GM23338 (cell line): ENCODE results near the gene SPATS2. TPM values are rescaled to one million over a fixed set of nuclear protein-coding genes. Genes with fewer than 3 reads are reported as not detected.

Source experiments
- ATAC-seq: fragments of 200-7000 bp; cut with Tn5 transposase; 3 replicates; pipeline ENCODE4 v1.9.1; 2020
- DNase-seq: peaks from one replicate; pipeline ENCODE4 v3.0.0-alpha.2; 2015; ENCODE audit warnings: low spot score
- H2AFZ ChIP-seq: fragments of 200-600 bp; sonication (generic); 2 replicates; pipeline ENCODE4 v1.8.0; 2016; ENCODE audit warnings: antibody characterized with exemption, mild to moderate bottlenecking, moderate library complexity
- H3F3A ChIP-seq: fragments of 200-600 bp; sonication (generic); replicated peaks from 2 replicates; pipeline ENCODE4 v1.8.0; 2017; ENCODE audit warnings: antibody characterized with exemption, mixed run types, low read depth
- H3K27ac ChIP-seq: fragments of 200-600 bp; sonication (generic); 2 replicates; pipeline ENCODE4 v1.6.1; 2016; ENCODE audit warnings: low read depth
- H3K27me3 ChIP-seq: fragments of 200-600 bp; sonication (generic); 2 replicates; pipeline ENCODE4 v1.8.0; 2016; ENCODE audit warnings: mild to moderate bottlenecking, mixed run types, moderate library complexity; ENCODE audit not compliant: insufficient read depth
- H3K36me3 ChIP-seq: fragments of 200-600 bp; sonication (generic); 2 replicates; pipeline ENCODE4 v1.8.0; 2016; ENCODE audit warnings: mild to moderate bottlenecking; ENCODE audit not compliant: insufficient read depth
- H3K4me1 ChIP-seq: fragments of 200-600 bp; sonication (generic); 2 replicates; pipeline ENCODE4 v1.8.0; 2016; ENCODE audit warnings: mild to moderate bottlenecking, moderate library complexity; ENCODE audit not compliant: insufficient read depth
- H3K4me2 ChIP-seq: fragments of 200-600 bp; sonication (generic); 2 replicates; pipeline ENCODE4 v1.7.1; 2017; ENCODE audit warnings: mixed run types
- H3K4me3 ChIP-seq: fragments of 200-600 bp; sonication (generic); 2 replicates; pipeline ENCODE4 v1.6.1; 2016; ENCODE audit warnings: mixed run types
- H3K79me2 ChIP-seq: fragments of 200-600 bp; sonication (generic); replicated peaks from 2 replicates; pipeline ENCODE4 v1.8.0; 2017; ENCODE audit warnings: mild to moderate bottlenecking; ENCODE audit not compliant: insufficient read depth
- H3K9me2 ChIP-seq: fragments of 200-600 bp; sonication (generic); 2 replicates; pipeline ENCODE4 v1.8.0; 2017; ENCODE audit not compliant: insufficient read depth
- H4K20me1 ChIP-seq: fragments of 200-600 bp; sonication (generic); replicated peaks from 2 replicates; pipeline ENCODE4 v1.8.0; 2017; ENCODE audit warnings: mild to moderate bottlenecking; ENCODE audit not compliant: insufficient read depth
- H3K27ac Mint-ChIP-seq: 2 replicates; pipeline ENCODE4 v1.8.0; 2020; ENCODE audit warnings: inconsistent platforms, mild to moderate bottlenecking, moderate library complexity, mixed read lengths
- H3K27me3 Mint-ChIP-seq: 3 replicates; pipeline ENCODE4 v1.8.0; 2022; ENCODE audit warnings: low read depth, mild to moderate bottlenecking, moderate library complexity, mixed read lengths, inconsistent platforms; ENCODE audit not compliant: insufficient read depth, poor library complexity
- H3K36me3 Mint-ChIP-seq: 3 replicates; pipeline ENCODE4 v1.8.0; 2021; ENCODE audit warnings: low read depth, mild to moderate bottlenecking, inconsistent platforms, moderate library complexity, mixed read lengths
- H3K4me1 Mint-ChIP-seq: 3 replicates; pipeline ENCODE4 v1.8.0; 2020; ENCODE audit warnings: mild to moderate bottlenecking, inconsistent platforms, mixed read lengths
- H3K4me3 Mint-ChIP-seq: 3 replicates; pipeline ENCODE4 v1.8.0; 2021; ENCODE audit warnings: moderate library complexity, mild to moderate bottlenecking, inconsistent platforms, mixed read lengths
- H3K9me3 Mint-ChIP-seq: 3 replicates; pipeline ENCODE4 v1.8.0; 2020; ENCODE audit warnings: moderate library complexity, mild to moderate bottlenecking, inconsistent platforms, mixed read lengths
- CREB1 ChIP-seq: fragments of 250-450 bp; sonication (Bioruptor Pico); IDR thresholded peaks from 2 replicates; pipeline ENCODE4 v1.5.0; 2020; ENCODE audit warnings: low read depth, mild to moderate bottlenecking, moderate library complexity
- ETS1 ChIP-seq: IDR thresholded peaks from 2 replicates; pipeline ENCODE4 v1.6.1; 2016; ENCODE audit warnings: antibody characterized with exemption
- EZH2 ChIP-seq: fragments of 200-600 bp; sonication (generic); IDR thresholded peaks from one replicate; pipeline ENCODE4 v1.8.0; 2017; ENCODE audit warnings: antibody characterized with exemption, mild to moderate bottlenecking, low read depth; ENCODE audit not compliant: unreplicated experiment
- EZH2phosphoT487 ChIP-seq: fragments of 200-600 bp; sonication (generic); IDR thresholded peaks from one replicate; pipeline ENCODE4 v1.8.1; 2018; ENCODE audit warnings: antibody characterized with exemption; ENCODE audit not compliant: unreplicated experiment
- JUNB ChIP-seq: IDR thresholded peaks from one replicate; pipeline ENCODE4 v1.6.1; 2016; ENCODE audit warnings: antibody characterized with exemption; ENCODE audit not compliant: unreplicated experiment
- NANOG ChIP-seq: IDR thresholded peaks from 2 replicates; pipeline ENCODE4 v1.6.1; 2016; ENCODE audit warnings: antibody characterized with exemption, borderline replicate concordance
- POLR2AphosphoS5 ChIP-seq: IDR thresholded peaks from 2 replicates; pipeline ENCODE4 v1.6.1; 2016; ENCODE audit warnings: antibody characterized with exemption, low read depth
- STAT1 ChIP-seq: IDR thresholded peaks from one replicate; pipeline ENCODE4 v1.6.1; 2016; ENCODE audit warnings: antibody characterized with exemption; ENCODE audit not compliant: unreplicated experiment
- ZNF114 ChIP-seq: fragments of 250-450 bp; sonication (Bioruptor Pico); IDR thresholded peaks from 2 replicates; pipeline ENCODE4 v1.5.0; 2020; ENCODE audit warnings: mild to moderate bottlenecking, moderate library complexity
- ZNF331 ChIP-seq: fragments of 250-450 bp; sonication (Bioruptor Pico); IDR thresholded peaks from 2 replicates; pipeline ENCODE4 v1.5.0; 2020; ENCODE audit warnings: low read depth, mild to moderate bottlenecking, moderate library complexity
- ZNF462 ChIP-seq: fragments of 250-450 bp; sonication (Bioruptor Pico); IDR thresholded peaks from 2 replicates; pipeline ENCODE4 v1.5.0; 2020; ENCODE audit warnings: mild to moderate bottlenecking, moderate library complexity
- polyA plus RNA-seq: library from polyadenylated mRNA; unstranded; fragments of >200 nt; fragmentation: Nextera tagmentation; extraction: Ambion mirVana; gene quantifications from 2 replicates; pipeline ENCODE4 v1.2.1, GENCODE V29; 2016
- total RNA-seq: library from RNA; depleted of rRNA; stranded (reverse); fragments of >200 nt; shearing (Covaris generic); gene quantifications from 2 replicates; pipeline ENCODE4 v1.2.3, GENCODE V29; 2014
- TF ChIP-seq, protein P1 (sequence below), 2 experiments: fragments of 200-600 bp in 1 of 2; sonication (generic) in 1 of 2; conservative IDR thresholded peaks; 2 replicates each; pipeline versions ENCODE4 v1.5.1 to v1.6.1; 2016 to 2017; ENCODE audit warnings: antibody characterized with exemption in 2 of 2, low read depth in 2 of 2, mild to moderate bottlenecking in 2 of 2, moderate library complexity in 1 of 2
- TF ChIP-seq, protein P2 (sequence below): IDR thresholded peaks from one replicate; pipeline ENCODE4 v1.6.1; 2018; ENCODE audit warnings: antibody characterized with exemption; ENCODE audit not compliant: unreplicated experiment

The SPATS2 gene
- total and polyA plus RNA-seq, 2 experiments from 2014 or later: 20.6 to 61.0 TPM

- no peaks in the 10 kb centered on the region for H3K9me2 ChIP-seq
- H3K4me3 ChIP-seq: no peak overlapping the region
- Mint-ChIP-seq H3K27ac (no peak overlapping the region), H3K36me3 (peaks cover 15% of the 10 kb centered on the region; the same call in 2 of the 3 replicates), H3K9me3 (no peaks in the 10 kb centered on the region), H3K27me3 (peaks cover 2% of the 10 kb centered on the region), H3K4me3 (no peak overlapping the region), H3K4me1 (no peaks in the 10 kb centered on the region)
- TF ChIP-seq NANOG (no peak), ZNF114 (no peak), POLR2AphosphoS5 (no peak), STAT1 (no peak), ZNF462 (no peak), EZH2 (no peak), EZH2phosphoT487 (no peak), ZNF331 (CRISPR knock-in tag) (no peak), CREB1 (CRISPR knock-in tag) (no peak), JUNB (no peak), ETS1 (no peak)
- TF ChIP-seq, protein P1, sequence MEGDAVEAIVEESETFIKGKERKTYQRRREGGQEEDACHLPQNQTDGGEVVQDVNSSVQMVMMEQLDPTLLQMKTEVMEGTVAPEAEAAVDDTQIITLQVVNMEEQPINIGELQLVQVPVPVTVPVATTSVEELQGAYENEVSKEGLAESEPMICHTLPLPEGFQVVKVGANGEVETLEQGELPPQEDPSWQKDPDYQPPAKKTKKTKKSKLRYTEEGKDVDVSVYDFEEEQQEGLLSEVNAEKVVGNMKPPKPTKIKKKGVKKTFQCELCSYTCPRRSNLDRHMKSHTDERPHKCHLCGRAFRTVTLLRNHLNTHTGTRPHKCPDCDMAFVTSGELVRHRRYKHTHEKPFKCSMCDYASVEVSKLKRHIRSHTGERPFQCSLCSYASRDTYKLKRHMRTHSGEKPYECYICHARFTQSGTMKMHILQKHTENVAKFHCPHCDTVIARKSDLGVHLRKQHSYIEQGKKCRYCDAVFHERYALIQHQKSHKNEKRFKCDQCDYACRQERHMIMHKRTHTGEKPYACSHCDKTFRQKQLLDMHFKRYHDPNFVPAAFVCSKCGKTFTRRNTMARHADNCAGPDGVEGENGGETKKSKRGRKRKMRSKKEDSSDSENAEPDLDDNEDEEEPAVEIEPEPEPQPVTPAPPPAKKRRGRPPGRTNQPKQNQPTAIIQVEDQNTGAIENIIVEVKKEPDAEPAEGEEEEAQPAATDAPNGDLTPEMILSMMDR (conservative IDR thresholded peaks at IDR 0.05; ENCODE audit: low read depth in 2 of 2): no peak
- TF ChIP-seq, protein P2, sequence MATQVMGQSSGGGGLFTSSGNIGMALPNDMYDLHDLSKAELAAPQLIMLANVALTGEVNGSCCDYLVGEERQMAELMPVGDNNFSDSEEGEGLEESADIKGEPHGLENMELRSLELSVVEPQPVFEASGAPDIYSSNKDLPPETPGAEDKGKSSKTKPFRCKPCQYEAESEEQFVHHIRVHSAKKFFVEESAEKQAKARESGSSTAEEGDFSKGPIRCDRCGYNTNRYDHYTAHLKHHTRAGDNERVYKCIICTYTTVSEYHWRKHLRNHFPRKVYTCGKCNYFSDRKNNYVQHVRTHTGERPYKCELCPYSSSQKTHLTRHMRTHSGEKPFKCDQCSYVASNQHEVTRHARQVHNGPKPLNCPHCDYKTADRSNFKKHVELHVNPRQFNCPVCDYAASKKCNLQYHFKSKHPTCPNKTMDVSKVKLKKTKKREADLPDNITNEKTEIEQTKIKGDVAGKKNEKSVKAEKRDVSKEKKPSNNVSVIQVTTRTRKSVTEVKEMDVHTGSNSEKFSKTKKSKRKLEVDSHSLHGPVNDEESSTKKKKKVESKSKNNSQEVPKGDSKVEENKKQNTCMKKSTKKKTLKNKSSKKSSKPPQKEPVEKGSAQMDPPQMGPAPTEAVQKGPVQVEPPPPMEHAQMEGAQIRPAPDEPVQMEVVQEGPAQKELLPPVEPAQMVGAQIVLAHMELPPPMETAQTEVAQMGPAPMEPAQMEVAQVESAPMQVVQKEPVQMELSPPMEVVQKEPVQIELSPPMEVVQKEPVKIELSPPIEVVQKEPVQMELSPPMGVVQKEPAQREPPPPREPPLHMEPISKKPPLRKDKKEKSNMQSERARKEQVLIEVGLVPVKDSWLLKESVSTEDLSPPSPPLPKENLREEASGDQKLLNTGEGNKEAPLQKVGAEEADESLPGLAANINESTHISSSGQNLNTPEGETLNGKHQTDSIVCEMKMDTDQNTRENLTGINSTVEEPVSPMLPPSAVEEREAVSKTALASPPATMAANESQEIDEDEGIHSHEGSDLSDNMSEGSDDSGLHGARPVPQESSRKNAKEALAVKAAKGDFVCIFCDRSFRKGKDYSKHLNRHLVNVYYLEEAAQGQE: no peak
- ATAC-seq: no peak
- no peak overlapping the region for H3K4me2 ChIP-seq
- no peaks in the 10 kb centered on the region for H3K79me2 ChIP-seq
- H3K4me1 ChIP-seq: no peaks in the 10 kb centered on the region
- no peak overlapping the region for H3K27ac ChIP-seq
- no peaks in the 10 kb centered on the region for H4K20me1 ChIP-seq
- no peak for DNase-seq
- no peak overlapping the region for H2AFZ ChIP-seq
- no peaks in the 10 kb centered on the region for H3F3A ChIP-seq
- no peaks in the 10 kb centered on the region; the same call in 1 of the 2 replicates for H3K36me3 ChIP-seq
- no peaks in the 10 kb centered on the region for H3K27me3 ChIP-seq
Observed at GRCh38 chr12:49505672-49506071, 138.4 kb downstream of the SPATS2 start.
